Skeletal muscle satellite cell (primary cell): Measurements from ENCODE around the gene MNS1.
"Not testable (repeated sequence)": the region's sequence is repeated elsewhere in the genome, so short reads cannot be mapped to it uniquely, and the experiment has no call there.

Experiments
- H3K27me3 ChIP-seq: 2 replicates; pipeline ENCODE4 v1.7.0; 2013; ENCODE audit warnings: low read length; ENCODE audit not compliant: control insufficient read depth, insufficient read depth
- H3K36me3 ChIP-seq: 2 replicates; pipeline ENCODE4 v1.7.0; 2013; ENCODE audit warnings: mild to moderate bottlenecking, control low read depth, low read length; ENCODE audit not compliant: insufficient read depth
- H3K4me1 ChIP-seq: 2 replicates; pipeline ENCODE4 v1.7.0; 2013; ENCODE audit warnings: low read length; ENCODE audit not compliant: control insufficient read depth, insufficient read depth
- H3K4me2 ChIP-seq: 2 replicates; pipeline ENCODE4 v1.7.0; 2013; ENCODE audit warnings: mild to moderate bottlenecking, low read length
- H3K4me3 ChIP-seq: 2 replicates; pipeline ENCODE4 v1.7.0; 2013; ENCODE audit warnings: low read length
- H3K9ac ChIP-seq: 2 replicates; pipeline ENCODE4 v1.7.0; 2013; ENCODE audit warnings: mild to moderate bottlenecking, low read depth, low read length, moderate library complexity
- H3K9me3 ChIP-seq: replicated peaks from 2 replicates; pipeline ENCODE4 v1.7.0; 2013; ENCODE audit warnings: mild to moderate bottlenecking, control low read depth, low read length

MNS1 gene

DNA sequence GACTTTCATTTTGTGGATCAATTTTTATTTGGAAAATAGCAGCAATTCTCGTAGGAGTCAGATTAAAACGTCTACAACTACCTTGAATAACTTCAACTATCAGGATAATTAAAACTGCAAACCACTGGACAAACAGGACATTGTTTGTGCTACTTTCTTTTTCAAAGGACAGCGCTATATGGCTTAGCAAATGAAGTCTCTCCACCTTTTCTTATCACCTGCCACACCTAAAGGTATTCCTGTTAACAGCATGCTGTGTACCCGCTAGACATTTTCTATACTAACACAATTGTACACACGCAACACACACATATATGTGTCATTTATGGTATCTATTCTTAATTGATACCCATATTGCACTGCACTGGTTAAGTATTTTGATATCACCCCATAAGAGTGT lies 19.2 kb downstream of the MNS1 start:
- no peak overlapping the region for H3K4me2 ChIP-seq
- no peak overlapping the region for H3K9ac ChIP-seq
- H3K4me1 ChIP-seq: no peaks in the 10 kb centered on the region
- H3K27me3 ChIP-seq: no peaks in the 10 kb centered on the region
- no peaks in the 10 kb centered on the region for H3K9me3 ChIP-seq
- no peak overlapping the region for H3K4me3 ChIP-seq
- H3K36me3 ChIP-seq: no peaks in the 10 kb centered on the region

DNA sequence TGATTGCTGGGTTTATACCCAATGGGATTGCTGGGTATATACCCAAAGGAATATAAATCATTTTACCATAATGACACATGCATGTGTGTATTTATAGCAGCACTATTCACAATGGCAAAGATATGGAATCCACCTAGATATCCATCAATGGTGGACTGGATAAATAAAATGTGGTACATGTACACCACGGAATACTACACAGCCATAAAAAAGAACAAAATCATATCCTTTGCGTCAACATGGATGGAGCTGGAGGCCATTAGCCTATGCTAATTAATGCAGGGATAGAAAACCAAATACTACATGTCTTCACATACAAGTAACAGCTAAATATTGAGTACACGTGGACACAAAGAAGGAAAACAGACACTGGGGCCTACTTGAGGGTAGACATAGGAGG lies 22.6 kb downstream of the MNS1 start:
- Histone ChIP-seq H3K4me3 (no peak overlapping the region), H3K9ac (no peak overlapping the region), H3K4me2 (no peak overlapping the region), H3K36me3 (no peaks in the 10 kb centered on the region), H3K4me1 (no peaks in the 10 kb centered on the region), H3K27me3 (no peaks in the 10 kb centered on the region), H3K9me3 (no peaks in the 10 kb centered on the region)

DNA sequence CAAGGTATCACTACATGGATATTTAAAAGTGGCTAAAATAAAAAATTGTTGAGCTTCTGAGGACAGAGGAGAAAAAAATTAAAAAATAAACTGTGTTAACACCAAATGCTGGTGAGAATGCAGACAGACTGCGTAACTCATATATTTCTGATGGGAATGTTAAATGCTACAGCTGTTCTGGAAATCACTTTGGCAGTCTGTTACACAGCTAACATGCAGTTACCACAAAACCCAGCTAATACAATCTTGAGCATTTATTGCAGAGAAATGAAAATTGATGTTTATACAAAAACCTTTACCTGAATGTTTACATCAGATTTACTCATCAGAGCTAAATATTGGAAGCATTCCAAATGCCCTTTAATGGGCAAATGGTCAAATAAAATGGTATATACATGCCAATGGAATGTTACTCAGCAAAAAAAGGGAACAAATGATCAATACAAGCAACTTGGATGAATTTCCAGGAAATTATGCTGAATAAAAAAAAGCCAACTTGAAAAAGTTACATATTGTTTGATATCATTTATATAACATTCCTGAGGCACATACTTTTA lies 24.6 kb downstream of the MNS1 start:
- Histone ChIP-seq H3K9ac (no peak overlapping the region), H3K9me3 (no peaks in the 10 kb centered on the region), H3K4me1 (no peaks in the 10 kb centered on the region), H3K4me3 (no peak overlapping the region), H3K36me3 (no peaks in the 10 kb centered on the region), H3K27me3 (no peaks in the 10 kb centered on the region), H3K4me2 (no peak overlapping the region)

DNA sequence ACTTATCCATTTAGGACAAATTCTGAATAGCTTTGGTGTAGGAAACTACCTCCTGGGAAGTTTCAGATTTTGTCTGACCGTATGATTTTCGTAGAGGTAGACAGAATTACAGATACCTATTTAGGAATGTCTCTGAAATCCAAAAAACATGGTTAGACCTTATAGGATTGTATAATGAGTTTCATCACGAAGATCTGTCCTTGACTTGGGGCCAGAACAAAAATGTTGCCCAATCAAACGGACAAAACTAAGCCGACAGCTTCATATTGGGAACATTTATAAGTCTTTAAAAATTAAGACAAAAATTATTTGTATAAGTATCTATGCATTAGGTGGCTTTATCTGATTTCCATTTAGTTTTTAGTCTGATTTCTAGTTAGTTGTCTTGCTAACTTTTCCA lies 32.6 kb downstream of the MNS1 start:
- Histone ChIP-seq H3K36me3 (no peaks in the 10 kb centered on the region), H3K4me2 (no peak overlapping the region), H3K4me3 (no peak overlapping the region), H3K9me3 (no peaks in the 10 kb centered on the region), H3K27me3 (no peaks in the 10 kb centered on the region), H3K4me1 (no peaks in the 10 kb centered on the region), H3K9ac (no peak overlapping the region)

DNA sequence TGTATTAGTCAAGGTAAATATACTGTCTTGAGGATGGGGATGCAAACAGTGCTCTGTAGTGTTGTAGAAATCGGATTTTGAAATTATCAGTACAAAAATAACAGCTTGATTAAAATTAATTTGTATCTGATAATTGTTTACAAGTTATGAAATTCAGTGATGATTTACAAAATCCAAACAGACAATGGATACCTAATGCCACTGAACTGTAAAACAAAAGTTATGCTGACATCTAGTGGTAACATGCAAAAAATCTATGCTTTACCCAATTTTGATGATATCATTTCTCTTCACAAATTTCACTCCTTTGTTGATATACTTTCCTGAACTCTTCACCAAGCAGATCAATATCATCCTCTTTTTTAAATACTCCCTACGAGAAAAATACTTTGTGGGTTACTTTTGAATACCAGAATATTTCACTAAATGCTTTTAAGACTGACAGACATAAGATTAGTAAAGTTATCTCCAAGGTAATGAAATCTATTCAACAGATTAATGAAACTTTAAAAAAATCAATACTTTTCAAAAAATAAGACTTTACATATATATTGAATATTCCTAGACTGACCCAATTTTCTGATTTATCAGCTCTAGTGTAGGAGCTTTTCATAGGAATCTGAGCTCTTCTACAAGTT lies 36.0 kb downstream of the MNS1 start:
- Histone ChIP-seq H3K4me2 (no peak overlapping the region), H3K9me3 (no peaks in the 10 kb centered on the region), H3K4me1 (no peaks in the 10 kb centered on the region), H3K9ac (no peak overlapping the region), H3K4me3 (no peak overlapping the region), H3K36me3 (no peaks in the 10 kb centered on the region), H3K27me3 (no peaks in the 10 kb centered on the region)

DNA sequence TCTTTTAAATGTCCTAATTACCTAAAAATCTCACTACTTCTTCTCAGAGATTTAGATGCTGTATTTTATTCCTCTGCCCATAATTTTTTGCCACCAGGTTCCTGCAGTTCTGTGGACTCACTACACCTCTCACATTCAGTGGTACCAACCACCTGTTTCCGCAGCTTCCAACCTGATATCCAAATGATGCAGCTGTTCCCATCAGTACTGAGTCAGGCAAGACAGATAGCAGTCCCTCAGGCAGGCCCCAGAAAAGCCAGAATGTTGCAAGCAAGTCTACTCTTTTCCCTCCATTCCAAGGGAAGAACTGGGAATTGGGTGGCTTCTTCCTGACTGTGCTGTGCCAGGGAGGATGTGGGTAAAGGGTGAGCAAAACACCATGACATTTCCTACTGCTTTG lies 39.0 kb downstream of the MNS1 start:
- no peaks in the 10 kb centered on the region for H3K4me1 ChIP-seq
- H3K9ac ChIP-seq: no peak overlapping the region
- no peaks in the 10 kb centered on the region for H3K36me3 ChIP-seq
- no peaks in the 10 kb centered on the region for H3K9me3 ChIP-seq
- no peak overlapping the region for H3K4me2 ChIP-seq
- no peaks in the 10 kb centered on the region for H3K27me3 ChIP-seq
- H3K4me3 ChIP-seq: no peak overlapping the region

DNA sequence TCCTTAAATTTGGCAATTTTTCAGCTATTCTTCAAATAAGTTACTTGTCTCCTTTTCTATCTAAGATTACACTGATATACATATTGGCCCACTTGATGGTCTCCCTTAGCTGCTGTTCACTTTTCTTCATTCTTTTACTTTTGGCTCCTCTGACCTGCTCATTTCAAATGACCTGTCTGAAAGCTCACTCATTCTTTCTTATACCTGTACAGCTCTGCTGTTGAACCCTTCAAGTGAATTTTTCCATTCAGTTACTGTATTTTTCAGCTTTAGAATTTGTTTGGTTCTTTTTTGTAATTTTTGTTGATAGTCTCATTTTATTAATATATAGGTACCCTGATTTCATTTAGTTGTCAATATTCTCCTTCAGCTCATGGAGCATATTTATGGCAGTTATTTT lies 39.7 kb downstream of the MNS1 start:
- Histone ChIP-seq H3K4me1 (no peaks in the 10 kb centered on the region), H3K4me3 (no peak overlapping the region), H3K4me2 (no peak overlapping the region), H3K27me3 (no peaks in the 10 kb centered on the region), H3K9me3 (no peaks in the 10 kb centered on the region), H3K9ac (no peak overlapping the region), H3K36me3 (no peaks in the 10 kb centered on the region)

DNA sequence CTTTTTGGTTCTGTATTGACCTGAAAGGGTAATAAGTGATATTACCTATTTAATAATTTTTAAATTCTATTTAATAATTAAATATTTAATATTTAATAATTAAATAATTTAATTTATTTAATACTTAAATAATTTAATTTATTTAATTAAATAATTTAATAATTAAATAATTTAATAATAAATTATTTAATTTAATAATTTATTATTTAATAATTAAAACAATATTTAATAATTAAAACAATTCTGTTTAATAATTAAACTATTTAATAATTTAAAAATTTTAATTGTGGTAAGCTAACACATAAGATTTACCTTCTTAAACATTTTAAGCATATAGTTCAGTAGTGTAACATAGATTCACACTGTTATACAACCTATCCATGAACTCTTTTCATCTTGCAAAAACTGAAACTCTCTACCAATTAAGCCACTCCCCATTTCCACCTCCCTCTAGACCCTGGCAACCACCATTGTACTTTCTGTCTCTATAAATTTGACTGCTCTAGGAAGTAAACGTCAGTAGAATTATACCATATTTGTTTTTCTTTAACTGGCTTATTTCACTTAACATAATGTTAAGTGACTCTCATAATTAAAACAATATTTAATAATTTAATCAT lies 51.7 kb downstream of the MNS1 start:
- not testable (repeated sequence) for H3K4me2 ChIP-seq, H3K9me3 ChIP-seq, H3K4me1 ChIP-seq, H3K27me3 ChIP-seq, H3K4me3 ChIP-seq, H3K36me3 ChIP-seq, H3K9ac ChIP-seq

DNA sequence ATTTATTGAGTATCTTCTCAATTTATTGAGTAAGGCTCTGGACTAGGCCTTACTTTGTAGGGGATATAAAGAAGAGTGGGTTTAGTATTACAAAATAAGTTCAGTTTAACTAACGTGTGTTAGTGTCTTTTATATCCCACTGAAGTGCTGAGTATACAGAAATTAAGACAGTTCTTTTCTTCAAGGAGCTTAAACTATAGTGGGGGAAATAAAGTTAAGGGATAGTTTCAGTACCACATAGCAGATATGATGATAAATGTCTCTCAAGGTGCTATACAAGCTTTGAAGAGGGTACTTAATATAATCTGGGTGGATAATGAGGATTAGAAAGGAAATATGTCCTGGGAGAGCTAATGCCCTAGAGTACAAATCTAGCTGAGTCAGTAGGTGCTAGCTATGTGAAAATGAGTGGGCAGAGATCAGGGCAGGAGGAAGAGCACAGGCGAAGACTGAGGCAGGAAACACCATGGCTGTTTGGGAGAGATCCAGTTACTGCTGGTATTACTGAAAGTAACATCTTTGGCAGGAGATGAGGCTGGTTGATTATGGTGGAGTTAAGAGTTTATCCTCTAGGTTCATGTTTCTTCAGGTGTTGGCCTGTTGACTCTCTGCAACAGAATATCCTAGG lies 53.7 kb downstream of the MNS1 start:
- H3K36me3 ChIP-seq: no peaks in the 10 kb centered on the region
- H3K4me1 ChIP-seq: no peaks in the 10 kb centered on the region
- no peaks in the 10 kb centered on the region for H3K27me3 ChIP-seq

DNA sequence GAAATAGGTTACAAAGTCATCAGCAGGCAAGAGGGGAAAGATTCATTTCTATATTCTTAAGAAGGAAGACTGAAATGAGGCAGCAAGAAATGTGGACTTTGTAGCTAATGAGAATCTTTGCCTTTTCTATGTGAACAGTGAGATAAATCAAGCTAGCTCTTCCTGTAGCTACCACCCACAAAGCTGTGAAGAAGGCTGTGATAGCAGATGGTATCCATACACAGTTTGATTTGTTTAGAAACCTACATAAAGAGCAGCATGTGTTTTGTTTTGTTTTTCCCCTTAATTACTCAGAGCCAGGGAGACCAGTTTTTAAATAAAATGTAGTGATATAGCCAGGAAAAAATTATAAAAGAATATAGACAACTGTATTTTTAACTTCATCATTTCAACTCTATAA lies 54.2 kb downstream of the MNS1 start:
- H3K4me2 ChIP-seq: no peak overlapping the region
- no peaks in the 10 kb centered on the region for H3K36me3 ChIP-seq
- no peak overlapping the region for H3K4me3 ChIP-seq
- no peaks in the 10 kb centered on the region for H3K4me1 ChIP-seq
- no peak overlapping the region for H3K9ac ChIP-seq
- H3K27me3 ChIP-seq: no peaks in the 10 kb centered on the region
- no peaks in the 10 kb centered on the region for H3K9me3 ChIP-seq

More for the DNA sequence above, 53.7 kb downstream of the MNS1 start:
- Histone ChIP-seq H3K9me3 (no peaks in the 10 kb centered on the region), H3K4me3 (no peak overlapping the region), H3K9ac (no peak overlapping the region), H3K4me2 (no peak overlapping the region)

DNA sequence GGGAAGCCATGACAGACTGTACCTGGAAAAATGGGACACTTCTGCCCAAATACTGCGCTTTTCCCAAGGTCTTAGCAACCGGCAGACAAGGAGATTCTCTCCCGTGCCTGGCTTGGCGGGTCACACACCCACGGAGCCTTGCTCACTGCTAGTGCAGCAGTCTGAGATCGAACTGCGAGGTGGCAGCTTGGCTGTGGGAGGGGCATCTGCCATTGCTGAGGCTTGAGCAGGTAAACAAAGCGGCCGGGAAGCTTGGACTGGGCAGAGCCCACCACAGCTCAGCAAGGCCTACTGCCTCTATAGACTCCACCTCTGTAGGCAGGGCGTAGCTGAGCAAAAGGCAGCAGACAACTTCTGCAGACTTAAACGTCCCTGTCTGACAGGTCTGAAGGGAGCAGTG lies 65.7 kb downstream of the MNS1 start:
- H3K36me3 ChIP-seq, H3K4me2 ChIP-seq, H3K4me3 ChIP-seq, H3K9me3 ChIP-seq, H3K27me3 ChIP-seq, H3K9ac ChIP-seq, H3K4me1 ChIP-seq: not testable (repeated sequence)

DNA sequence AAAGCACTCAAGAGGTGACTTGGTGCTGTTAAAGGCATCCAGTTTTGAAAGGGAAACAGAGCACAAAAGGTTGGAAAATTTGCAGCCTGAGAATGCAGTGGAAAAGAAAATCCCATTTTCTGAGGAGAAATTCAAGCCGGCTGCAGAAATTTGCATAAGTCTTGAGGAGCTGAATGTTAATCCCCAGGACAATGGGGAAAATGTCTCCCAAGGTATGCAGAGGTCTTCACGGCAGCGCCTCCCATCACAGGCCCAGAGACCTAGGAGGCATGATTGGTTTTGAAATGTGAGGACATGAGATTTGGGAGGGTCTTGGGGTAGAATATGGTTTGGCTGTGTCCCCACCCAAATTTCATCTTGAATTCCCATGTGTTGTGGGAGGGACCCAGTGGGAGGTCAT lies 67.6 kb downstream of the MNS1 start:
- H3K4me3 ChIP-seq, H3K9me3 ChIP-seq, H3K4me2 ChIP-seq, H3K27me3 ChIP-seq, H3K9ac ChIP-seq, H3K4me1 ChIP-seq, H3K36me3 ChIP-seq: not testable (repeated sequence)
